GM12875 (cell line): Measurements from ENCODE around the gene RNASET2.

ENCODE experiments used
- H3K4me3 ChIP-seq: one replicate; pipeline ENCODE4 v1.5.1; 2011; ENCODE audit warnings: low read depth, low read length, control low read depth
- TF ChIP-seq, protein P1 (sequence below): IDR thresholded peaks from 2 replicates; pipeline ENCODE4 v1.5.1; 2011; ENCODE audit warnings: low read depth, mild to moderate bottlenecking, control low read depth, inconsistent platforms, low read length, moderate library complexity, borderline replicate concordance; ENCODE audit not compliant: insufficient read depth

Gene RNASET2

DNA sequence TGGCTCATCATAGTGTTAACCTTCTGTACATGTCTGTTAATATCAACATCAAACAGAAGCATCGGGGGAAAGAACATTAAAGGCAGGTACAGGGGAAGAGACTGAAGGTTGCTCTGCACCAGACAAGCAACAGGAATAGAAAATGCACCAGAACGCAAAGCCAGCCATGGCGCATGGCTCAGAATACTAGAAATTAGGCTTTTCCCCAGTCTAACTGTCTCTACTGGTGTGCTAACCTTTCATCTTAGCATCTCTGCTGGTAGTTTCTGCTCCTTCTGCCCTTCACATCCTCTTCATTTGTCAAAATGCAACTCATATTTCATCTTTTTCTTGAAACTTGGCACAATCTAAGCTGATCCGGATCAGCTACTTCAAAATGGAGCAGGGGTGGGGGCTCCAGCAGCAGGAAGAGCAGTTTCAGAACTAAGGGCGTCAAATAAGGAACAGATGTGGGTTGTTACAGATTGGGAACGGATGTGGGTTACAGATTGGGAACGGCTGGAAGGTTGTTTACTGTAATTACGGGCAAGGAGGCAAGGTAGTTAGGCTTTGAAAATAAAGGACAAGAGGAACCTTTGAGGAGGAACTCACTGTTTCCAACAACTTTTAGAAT, 13.1 kb upstream of the RNASET2 start:
- TF ChIP-seq, protein P1, sequence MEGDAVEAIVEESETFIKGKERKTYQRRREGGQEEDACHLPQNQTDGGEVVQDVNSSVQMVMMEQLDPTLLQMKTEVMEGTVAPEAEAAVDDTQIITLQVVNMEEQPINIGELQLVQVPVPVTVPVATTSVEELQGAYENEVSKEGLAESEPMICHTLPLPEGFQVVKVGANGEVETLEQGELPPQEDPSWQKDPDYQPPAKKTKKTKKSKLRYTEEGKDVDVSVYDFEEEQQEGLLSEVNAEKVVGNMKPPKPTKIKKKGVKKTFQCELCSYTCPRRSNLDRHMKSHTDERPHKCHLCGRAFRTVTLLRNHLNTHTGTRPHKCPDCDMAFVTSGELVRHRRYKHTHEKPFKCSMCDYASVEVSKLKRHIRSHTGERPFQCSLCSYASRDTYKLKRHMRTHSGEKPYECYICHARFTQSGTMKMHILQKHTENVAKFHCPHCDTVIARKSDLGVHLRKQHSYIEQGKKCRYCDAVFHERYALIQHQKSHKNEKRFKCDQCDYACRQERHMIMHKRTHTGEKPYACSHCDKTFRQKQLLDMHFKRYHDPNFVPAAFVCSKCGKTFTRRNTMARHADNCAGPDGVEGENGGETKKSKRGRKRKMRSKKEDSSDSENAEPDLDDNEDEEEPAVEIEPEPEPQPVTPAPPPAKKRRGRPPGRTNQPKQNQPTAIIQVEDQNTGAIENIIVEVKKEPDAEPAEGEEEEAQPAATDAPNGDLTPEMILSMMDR: no peak
- H3K4me3 ChIP-seq: no peak overlapping the region

DNA sequence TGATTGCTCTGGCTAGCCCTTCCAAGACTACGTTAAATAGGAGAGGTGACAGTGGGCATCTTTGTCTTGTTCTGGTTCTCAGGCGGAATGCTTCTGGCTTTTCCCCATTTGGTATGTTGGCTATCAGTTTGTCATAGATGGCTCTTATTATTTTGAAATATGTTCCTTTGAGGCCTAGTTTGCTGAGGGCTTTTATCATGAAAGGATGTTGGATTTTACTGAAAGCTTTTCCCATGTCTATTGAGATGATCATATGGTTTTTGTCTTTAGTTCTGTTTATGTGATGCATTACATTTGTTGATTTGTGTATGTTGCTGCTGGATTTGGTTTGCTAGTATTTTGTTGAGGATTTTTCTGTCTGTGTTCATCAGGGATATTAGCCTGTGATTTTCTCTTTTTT, 9.9 kb upstream of the RNASET2 start:
- no peak overlapping the region for H3K4me3 ChIP-seq
- TF ChIP-seq, protein P1: no peak

DNA sequence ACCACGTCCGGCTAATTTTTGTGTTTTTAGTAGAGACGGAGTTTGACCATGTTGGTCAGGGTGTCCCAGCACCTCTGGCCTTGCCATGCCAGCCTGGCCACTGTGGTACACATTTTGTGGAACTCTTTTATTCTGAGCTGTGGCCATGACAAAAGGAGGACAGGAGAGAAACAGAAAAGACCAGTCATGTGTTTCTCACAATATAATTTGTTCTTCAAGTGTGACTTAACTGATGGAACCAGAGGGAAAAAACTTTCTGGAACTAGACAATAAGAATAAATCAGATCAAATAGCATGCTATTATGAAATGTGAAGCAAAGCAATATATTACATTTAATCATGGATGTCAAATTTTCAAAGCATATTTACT, 4.2 kb upstream of the RNASET2 start:
- H3K4me3 ChIP-seq: no peak overlapping the region
- TF ChIP-seq, protein P1: no peak

DNA sequence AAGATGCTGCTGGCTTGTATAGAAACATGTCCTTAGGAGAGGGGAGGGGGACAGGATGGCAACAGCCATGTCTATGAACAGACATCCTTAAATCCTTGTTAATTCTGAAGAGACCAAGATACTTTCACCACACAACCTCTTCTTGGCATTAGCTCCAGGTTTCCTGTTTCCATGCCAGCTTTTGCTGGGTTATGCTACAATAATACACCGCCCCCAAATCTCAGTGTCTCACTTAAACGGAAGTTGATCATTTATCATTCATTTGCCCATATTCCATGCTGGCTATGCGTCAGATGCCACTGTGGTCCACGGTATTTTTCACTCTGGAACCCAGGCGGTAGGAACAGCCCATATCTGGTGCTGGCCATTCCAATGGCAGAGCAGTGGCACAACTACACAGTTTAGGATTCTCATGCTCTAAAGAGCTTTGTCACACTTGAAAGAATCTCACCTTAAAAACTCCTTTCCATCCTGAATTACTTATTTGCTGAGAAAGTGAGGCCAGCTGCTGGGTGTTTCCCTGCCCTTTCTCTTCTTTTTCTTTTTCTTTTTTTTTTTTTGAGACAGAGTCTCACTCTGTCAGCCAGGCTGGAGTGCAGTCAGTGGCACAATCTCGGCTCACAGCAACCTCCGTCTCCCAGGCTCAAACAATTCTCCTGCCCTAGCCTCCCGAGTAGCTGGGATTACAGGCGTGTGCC, 3.7 kb upstream of the RNASET2 start:
- no peak overlapping the region for H3K4me3 ChIP-seq
- TF ChIP-seq, protein P1: no peak

DNA sequence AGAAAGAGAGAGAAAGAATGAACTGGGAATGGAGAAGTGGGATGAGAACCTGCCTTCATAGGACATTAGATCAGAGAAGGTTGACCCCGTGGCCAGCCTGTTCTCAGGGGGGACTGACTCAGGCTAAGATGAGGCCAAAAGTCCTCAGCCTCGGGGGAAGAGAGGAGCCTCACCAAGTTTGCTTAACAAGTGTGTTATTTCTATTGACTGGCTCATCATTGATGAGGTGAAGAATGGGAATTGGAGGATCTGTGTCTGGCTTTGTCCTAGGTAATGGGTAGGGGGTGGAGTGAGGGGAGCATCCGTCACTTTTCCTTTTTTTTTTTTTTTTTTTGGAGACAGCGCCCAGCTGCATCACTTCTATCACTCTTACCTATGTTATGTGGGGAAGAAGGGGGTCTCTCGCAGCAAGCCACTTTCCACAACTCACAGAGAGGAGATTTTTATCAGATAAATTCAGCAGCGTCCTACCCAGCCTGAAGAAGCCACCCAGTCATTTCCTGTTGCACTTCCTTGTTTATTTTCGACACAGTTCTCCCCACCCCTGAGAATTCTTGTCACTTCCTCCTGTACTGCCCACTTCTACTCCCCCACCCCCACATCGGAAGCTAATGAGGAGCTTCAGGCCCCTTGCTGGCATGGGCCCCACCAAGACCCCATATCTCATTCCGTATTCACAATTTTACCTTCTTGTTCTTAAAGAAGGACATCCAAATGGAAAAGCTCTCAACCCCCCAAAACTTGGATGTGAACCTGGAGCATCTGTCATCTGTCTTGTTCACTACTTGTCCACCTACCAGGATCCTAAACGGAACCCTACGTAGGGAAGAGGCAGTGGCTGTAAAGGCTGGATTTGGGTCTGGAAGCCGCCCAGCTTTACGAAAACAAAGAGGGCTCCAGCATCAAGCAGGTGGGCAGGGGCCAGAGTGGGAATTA, 2.8 kb upstream of the RNASET2 start:
- TF ChIP-seq, protein P1: no peak
- no peak overlapping the region for H3K4me3 ChIP-seq

DNA sequence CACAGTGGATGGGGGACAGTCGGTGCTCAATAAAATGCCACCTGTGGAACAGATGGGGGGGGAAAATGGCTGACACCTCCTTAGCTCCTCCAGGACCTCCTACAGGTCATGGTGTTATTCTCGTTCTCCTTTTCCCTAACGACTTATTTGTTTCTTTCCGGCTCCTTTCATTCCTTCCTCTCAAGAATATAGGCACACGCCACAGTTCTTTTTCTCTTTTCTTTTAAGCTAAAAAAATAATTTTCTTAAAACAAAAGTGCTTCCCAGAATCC, 1.4 kb upstream of the RNASET2 start:
- H3K4me3 ChIP-seq: no peak overlapping the region
- TF ChIP-seq, protein P1: no peak
